HG03442 (cell line): ENCODE results near the gene POP5.
"Not testable (repeated sequence)": the region's sequence is repeated elsewhere in the genome, so short reads cannot be mapped to it uniquely, and the experiment has no call there.

Experiments
- ATAC-seq: cut with Tn5 transposase; IDR thresholded peaks from one replicate; pipeline ENCODE4 v1.9.1; 2021; ENCODE audit warnings: mild to moderate bottlenecking, moderate library complexity; ENCODE audit not compliant: unreplicated experiment

The POP5 gene

DNA sequence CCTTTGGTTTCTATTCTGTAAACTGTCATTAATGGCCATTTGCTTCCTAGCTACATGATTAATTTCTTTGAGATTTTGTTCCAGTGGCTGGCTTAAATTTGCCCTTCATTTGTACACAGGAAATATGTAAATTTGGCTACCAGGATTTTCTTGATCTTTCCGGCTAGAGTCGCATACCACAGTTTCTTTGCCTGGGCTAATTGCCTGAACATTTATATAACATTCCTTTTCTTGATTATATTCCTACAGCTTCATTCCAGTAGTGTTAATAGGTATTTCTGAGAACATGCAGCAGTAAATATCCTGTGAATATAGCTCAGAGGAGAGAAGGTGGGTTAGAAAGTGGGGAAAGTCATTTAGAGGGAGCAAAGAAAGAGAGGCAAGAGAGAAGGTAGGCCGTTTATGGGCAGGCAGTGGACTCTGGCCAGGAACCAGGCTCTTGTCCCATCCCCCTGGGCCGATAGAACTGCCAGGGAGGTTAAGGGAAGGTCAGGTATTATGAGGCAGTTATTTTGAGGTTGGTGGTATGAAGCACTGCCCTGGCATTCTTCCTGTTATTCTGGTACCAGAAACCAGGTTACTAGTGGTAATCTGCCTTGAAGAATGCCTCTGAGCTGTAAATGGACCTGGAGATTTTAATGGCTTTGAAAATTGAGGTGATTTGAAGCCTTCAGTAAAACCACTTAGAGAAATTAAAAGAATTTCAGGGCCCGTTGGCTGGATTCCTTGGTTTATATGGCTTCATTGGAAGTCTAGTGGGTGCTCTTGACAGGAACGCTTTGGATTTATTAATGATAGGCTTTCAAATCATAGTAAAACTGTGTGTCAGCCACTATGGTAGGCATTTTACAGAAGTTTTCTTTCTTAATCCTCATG lies 42.7 kb downstream of the POP5 start:
- no peak for ATAC-seq

DNA sequence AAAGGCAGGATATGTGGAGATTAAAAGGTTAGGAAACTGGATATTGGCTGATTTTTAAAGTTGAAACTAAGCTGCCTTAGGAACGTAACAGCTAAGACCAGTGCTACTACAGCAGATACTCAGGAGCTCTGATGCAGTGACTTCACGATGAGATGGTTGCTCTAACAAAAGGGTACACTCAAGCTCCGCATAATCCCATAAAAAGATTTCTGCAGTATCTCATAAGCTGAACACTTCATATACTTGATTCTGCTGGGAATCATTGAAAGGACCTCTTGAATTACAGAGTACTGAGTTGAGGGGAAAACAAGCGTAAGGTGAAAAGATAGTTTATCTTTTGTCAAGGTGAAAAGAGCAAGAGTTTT lies 43.4 kb downstream of the POP5 start:
- no peak for ATAC-seq

DNA sequence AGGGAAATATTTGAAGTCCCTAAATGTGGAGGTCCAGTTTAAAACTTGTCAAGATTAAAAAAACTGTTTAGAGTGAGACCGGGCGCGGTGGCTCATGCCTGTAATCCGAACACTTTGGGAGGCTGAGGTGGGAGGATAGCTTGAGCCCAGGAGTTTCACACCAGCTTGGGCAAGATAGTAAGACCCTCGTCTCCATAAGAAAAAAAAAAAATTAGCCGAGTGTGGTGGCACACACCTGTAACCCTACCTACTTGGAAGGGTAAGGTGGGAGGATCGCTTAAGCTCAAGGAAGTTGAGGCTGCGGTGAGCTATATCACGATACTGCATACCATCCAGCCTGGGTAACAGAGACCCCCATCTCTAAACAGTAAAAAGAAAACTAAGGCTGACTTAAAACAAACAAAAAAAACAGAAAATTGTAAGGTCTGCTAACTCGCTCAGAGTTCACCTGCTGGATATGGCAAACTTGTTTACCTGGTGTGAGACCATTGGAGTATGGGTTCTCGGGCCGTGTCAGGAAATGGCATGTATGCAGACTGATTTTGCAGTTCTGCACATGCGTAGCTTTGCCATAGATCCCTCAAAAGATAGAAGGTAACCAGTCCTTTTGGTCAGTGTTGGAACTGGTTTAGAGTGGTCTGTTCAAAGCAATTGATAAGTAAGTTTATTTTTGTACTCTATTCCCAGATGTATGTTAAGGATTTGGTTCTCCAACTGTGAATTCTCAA lies 45.0 kb downstream of the POP5 start:
- ATAC-seq = no peak

DNA sequence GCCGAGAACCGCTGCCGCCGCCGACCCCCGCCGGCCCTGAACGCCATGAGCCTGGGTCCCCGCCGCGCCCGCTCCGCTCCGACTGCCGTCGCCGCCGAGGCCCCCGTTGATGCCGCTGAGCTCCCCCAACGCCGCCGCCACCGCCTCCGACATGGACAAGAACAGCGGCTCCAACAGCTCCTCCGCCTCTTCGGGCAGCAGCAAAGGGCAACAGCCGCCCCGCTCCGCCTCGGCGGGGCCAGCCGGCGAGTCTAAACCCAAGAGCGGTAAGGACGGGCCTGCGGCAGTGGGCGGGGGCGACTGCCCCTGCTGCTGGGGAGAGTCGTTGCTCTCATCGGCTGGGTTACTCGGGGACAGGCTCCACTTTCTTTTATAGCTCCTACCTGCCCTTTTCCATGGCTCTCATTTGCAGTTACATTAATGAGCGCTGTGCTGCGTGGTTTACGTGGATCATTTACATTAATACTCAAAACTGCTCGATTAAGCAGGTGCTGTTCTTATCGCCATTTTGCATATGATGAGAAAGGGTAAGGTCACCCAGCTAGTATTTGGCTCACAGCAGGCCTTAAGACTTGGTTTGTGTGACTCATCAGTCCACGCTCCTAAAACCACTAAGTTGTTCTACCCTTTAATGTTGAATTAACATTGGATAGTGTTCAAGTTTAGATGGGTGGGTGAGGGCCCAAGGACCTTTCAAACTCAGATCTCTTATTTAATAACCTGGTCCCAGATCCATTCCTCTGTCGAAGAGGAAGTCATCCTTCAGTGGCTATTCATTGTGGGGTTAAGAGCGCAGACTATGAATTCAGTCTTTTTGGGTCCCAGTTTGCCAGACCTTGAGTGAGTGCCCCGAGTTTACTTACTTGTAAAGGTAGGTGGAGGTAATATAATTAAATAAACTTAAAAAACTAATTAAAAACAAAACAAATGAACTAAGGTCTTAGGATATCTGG lies 46.2 kb downstream of the POP5 start:
- peak; percentile 31 for ATAC-seq

DNA sequence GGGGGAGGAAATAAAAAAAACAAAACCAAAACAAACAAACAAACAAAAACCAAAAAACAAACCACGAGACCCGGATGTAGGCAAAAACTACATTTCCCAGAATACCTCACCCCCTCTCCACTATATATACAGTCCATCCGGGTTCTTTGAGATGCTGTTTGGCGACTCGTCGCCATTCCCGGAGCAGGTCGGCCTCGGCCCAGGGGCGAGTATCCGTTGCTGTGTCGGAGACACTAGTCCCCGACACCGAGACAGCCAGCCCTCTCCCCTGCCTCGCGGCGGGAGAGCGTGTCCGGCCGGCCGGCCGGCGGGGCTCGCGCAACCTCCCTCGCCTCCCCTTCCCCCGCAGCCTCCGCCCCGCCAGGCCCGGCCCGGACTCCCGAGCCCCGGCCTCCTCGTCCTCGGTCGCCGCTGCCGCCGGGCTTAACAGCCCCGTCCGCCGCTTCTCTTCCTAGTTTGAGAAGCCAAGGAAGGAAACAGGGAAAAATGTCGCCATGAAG lies 46.9 kb downstream of the POP5 start, which contains the start of gene RNF10:
TSS of gene RNF10 (plus strand) at position 154 of the 500 bp plus-strand sequence. CDS start 456 bp downstream, outside the sequence.
- ATAC-seq = peak; percentile 60

DNA sequence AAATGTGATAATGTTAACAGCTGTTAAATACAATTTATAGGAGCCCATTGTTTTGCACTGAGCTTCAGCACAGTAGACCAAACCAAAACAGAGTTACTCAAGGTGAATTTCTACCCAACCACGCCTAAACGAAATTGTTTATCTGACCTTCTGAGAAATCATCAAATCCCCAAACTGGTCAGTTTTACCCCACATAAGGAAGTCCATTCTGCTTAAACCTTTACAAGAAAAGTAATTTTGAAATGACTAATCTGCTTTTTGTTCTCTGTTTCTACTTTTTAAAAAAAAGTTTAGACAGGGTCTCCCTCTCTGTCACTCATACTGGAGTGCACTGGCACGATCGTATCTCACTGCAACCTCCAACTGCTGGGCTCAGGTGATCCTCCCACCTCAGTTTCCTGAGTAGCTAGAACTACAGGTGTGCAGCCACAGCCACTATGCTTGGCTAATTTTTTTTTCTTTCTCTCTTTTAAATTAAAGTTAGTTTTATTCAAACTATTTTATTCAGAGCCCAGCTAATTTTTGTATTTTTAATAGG lies 48.4 kb downstream of the POP5 start:
- no peak for ATAC-seq

DNA sequence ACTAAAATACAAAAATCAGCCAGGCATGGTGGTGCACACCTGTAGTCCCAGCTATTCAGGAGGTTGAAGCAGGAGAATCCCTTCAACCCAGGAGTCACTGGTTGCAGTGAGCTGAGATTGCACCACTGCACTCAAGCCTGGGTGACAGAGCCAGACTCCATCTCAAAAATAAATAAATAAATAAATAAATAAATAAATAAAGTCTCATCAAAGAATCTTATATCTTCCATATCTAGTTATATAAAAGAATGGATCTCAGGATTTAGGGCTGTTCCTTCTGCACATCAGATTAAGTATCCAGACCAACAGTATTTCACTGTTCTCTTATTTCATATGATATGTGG lies 50.8 kb downstream of the POP5 start:
- not testable (repeated sequence) for ATAC-seq

DNA sequence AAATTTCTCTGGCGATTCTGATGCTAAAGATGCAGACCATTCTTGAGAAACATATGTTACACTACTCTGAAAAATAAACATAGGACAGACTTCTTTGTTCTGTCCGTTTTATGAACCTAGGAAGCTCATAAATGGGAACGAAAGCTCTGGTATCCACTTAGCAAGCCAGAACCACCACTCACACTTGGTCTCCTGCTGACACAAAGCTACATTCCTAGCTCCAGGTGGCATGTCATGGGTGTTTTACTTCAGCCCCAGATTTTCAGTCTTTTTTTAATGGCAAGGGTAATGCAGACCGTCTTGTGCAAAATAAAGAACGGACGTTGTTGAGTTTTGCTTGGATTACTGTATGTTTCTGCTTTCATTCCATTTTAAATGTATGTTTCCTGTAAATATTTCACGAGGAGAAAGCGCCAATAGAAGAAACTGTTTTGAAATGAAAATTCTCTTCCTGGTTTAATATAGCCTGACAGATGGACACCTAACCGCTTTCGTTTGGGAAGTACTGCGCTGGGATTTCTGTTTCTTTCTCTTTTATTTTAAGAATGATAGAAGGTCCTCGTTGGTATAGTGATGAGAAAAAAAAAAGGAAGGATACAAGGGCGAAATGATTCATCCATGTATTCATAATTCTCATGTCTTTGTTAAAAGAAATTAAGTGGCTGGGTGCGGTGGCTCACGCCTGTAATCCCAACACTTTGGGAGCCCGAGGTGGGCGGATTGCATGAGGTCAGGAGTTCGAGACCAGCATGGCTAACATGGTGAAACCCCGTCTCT lies 51.4 kb downstream of the POP5 start:
- no peak for ATAC-seq

DNA sequence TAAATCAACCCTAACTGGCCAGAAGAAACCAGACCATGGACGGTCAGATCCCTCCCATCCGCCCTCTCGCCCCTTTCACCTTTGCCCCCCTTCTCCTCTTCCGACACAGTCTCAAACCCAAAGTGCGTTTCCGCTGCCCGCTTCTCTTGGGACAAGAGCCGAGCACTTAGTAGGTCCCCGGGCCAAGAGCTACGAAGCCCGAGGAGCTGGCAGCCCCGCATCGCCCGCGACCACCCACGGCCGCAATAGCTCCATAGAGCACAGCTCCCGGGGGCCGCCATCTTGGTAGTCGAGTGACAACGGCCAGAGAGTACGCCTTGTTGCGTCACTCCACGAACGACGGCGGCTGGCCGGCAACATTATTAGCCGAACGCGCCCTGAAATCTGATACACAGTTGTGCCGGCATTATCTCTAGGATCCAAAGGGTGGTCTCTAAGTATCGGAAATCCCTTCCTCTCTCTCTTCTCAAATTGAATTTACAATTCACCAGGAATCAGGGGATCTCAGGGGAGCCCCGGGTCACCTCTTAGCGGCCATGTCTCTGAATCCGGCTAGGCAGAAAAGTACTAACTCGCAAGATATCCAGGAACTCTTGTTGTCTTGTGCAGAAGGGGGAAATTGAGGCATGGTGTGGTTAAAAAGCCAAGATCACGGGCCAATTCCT lies 52.2 kb downstream of the POP5 start, which contains the start of gene COQ5:
TSS of gene COQ5 (minus strand) at position 298 of the 665 bp plus-strand sequence. CDS start at position 281, 17 bp downstream.
- peak; percentile 68 for ATAC-seq
